Right atrium auricular region (tissue), 2 donors: ENCODE results near the gene ATP6V1E1. TPM values are rescaled to one million over a fixed set of nuclear protein-coding genes. Genes with fewer than 3 reads are reported as not detected.
"Not testable (repeated sequence)": the region's sequence is repeated elsewhere in the genome, so short reads cannot be mapped to it uniquely, and the experiment has no call there.

Source experiments
- DNase-seq: peaks from one replicate; pipeline ENCODE4 v3.0.0-alpha.2; 2019; ENCODE audit warnings: low spot score
- H3K27ac ChIP-seq, 2 donors: fragments of 200-600 bp; sonication (generic); 1 replicate in 1 of 2; 2 replicates in 1 of 2; pipeline ENCODE4 v1.5.1; 2016 to 2019
- H3K27me3 ChIP-seq, 2 donors: fragments of 200-600 bp; sonication (generic); one replicate each; pipeline versions ENCODE4 v1.5.1 to v1.6.0; 2017 to 2019
- H3K36me3 ChIP-seq: fragments of 200-600 bp; sonication (generic); one replicate; pipeline ENCODE4 v1.5.1; 2016
- H3K4me1 ChIP-seq, 2 donors: fragments of 200-600 bp; sonication (generic); one replicate each; pipeline versions ENCODE4 v1.5.1 to v1.6.0; 2017 to 2019
- H3K4me3 ChIP-seq, 2 donors: fragments of 200-600 bp; sonication (generic); 1 replicate in 1 of 2; 2 replicates in 1 of 2; pipeline ENCODE4 v1.5.1; 2017 to 2019; ENCODE audit warnings: mild to moderate bottlenecking in 1 of 2, moderate library complexity in 1 of 2
- H3K9me3 ChIP-seq, 2 donors: fragments of 200-600 bp; sonication (generic); one replicate each; pipeline ENCODE4 v1.5.1; 2019
- total RNA-seq, 2 donors: library from RNA; depleted of rRNA; stranded (reverse); fragments of >200 nt; gene quantifications; one replicate each; pipeline ENCODE4 v1.1.0, GENCODE V29; 2016
- TF ChIP-seq, protein P1 (sequence below), 2 donors: fragments of 200-600 bp; sonication (generic); IDR thresholded peaks; one replicate each; pipeline ENCODE4 v1.5.1; 2019; ENCODE audit warnings: antibody characterized with exemption in 2 of 2

Gene ATP6V1E1
- total RNA-seq, 2 donors from 2014 or later: 202 to 213 TPM

DNA sequence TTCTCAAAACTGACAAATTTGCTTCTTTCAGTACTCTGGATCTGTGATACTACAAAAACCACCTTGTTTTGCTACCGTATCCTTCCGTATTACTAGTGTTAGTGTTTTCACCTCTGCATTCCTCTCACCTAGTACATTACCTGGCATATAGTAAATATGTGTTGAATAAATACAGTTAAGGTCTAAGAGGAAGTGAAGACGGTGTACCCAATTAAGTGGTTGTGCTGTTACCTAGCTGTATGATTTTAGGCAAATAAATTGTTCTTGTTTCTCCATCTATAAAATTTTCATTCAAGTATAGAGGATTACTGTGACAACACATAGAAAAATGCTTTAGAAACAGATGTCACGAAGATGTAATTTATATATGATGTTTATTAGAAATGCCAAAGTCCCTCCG is 18.9 kb upstream of the ATP6V1E1 start:
- no peaks in the 10 kb centered on the region for H3K9me3 ChIP-seq
- no peaks in the 10 kb centered on the region for H3K27me3 ChIP-seq
- no peak overlapping the region for H3K4me3 ChIP-seq
- DNase-seq: no peak
- H3K36me3 ChIP-seq: no peaks in the 10 kb centered on the region
- H3K4me1 ChIP-seq: no peaks in the 10 kb centered on the region
- TF ChIP-seq, protein P1, sequence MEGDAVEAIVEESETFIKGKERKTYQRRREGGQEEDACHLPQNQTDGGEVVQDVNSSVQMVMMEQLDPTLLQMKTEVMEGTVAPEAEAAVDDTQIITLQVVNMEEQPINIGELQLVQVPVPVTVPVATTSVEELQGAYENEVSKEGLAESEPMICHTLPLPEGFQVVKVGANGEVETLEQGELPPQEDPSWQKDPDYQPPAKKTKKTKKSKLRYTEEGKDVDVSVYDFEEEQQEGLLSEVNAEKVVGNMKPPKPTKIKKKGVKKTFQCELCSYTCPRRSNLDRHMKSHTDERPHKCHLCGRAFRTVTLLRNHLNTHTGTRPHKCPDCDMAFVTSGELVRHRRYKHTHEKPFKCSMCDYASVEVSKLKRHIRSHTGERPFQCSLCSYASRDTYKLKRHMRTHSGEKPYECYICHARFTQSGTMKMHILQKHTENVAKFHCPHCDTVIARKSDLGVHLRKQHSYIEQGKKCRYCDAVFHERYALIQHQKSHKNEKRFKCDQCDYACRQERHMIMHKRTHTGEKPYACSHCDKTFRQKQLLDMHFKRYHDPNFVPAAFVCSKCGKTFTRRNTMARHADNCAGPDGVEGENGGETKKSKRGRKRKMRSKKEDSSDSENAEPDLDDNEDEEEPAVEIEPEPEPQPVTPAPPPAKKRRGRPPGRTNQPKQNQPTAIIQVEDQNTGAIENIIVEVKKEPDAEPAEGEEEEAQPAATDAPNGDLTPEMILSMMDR (IDR thresholded peaks at IDR 0.05): no peak
- H3K27ac ChIP-seq: no peak overlapping the region

DNA sequence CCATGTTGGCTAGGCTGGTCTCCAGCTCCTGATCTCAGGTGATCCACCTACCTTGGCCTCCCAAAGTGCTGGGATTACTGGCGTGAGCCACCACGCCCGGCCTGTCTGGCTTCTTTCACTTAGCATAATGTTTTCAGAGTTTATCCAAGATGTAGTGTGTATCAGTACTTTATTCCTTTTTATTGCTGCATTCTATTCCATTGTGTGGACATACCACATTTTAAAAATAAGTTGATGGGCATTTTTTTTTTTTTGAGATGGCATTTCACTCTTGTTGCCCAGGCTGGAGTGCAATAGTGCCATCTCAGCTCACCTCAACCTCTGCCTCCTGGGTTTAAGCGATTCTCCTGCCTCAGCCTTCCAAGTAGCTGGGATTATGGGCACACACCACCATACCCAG is 13.8 kb upstream of the ATP6V1E1 start:
- not testable (repeated sequence) for H3K27ac ChIP-seq, DNase-seq, H3K27me3 ChIP-seq, H3K9me3 ChIP-seq, H3K36me3 ChIP-seq, H3K4me3 ChIP-seq
- H3K4me1 ChIP-seq: peaks cover 0 to 20% of the 10 kb centered on the region in 2 donors

DNA sequence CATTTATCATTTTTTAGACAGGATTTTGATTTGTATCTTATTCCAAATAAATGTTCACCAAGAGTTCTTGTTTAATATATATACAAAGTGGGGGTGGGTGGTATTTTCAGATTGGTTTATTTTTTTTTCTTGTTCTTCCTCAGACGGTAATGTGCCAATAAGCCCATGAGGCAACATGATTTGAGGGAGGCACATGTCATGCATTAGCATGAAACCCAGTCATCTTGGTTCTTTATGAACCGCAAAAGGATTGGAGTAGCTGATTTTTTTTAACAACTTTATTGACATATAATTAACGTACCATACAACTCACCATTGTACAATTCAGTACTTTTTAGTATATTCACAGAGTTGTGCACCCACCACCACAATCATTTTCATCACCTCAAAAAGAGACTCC is 12.7 kb upstream of the ATP6V1E1 start:
- Histone ChIP-seq H3K4me1 (peaks cover 0 to 20% of the 10 kb centered on the region in 2 donors), H3K27ac (no peak overlapping the region), H3K27me3 (no peaks in the 10 kb centered on the region), H3K9me3 (no peaks in the 10 kb centered on the region), H3K4me3 (no peak overlapping the region), H3K36me3 (peaks cover 9% of the 10 kb centered on the region)
- TF ChIP-seq, protein P1 (IDR thresholded peaks at IDR 0.05): no peak
- DNase-seq: no peak

DNA sequence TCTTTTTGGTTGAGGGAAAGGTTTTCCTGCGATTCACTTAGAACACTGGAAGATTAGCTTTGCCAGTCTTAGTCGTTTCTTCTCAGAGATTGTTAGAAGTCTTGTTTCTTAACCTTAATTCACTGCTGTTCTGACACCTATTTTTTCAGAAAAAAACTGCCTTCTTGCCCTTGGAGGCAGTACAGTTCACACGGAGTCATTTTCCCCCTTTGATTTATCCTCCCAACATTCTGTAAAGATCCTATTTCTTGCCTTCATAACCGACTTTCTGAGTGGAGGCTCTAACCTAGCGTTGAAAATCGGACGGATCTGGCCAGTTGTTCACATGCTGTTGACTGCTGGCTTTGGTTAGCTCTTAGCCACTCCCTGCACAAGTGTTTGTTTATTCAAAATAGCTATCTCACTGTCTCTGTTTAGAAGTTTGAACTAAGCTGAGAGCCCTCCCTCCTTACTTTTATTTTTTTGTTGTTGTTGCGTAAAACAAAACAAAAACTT is 10.7 kb upstream of the ATP6V1E1 start:
- DNase-seq: no peak
- peaks cover 0 to 20% of the 10 kb centered on the region in 2 donors for H3K4me1 ChIP-seq

DNA sequence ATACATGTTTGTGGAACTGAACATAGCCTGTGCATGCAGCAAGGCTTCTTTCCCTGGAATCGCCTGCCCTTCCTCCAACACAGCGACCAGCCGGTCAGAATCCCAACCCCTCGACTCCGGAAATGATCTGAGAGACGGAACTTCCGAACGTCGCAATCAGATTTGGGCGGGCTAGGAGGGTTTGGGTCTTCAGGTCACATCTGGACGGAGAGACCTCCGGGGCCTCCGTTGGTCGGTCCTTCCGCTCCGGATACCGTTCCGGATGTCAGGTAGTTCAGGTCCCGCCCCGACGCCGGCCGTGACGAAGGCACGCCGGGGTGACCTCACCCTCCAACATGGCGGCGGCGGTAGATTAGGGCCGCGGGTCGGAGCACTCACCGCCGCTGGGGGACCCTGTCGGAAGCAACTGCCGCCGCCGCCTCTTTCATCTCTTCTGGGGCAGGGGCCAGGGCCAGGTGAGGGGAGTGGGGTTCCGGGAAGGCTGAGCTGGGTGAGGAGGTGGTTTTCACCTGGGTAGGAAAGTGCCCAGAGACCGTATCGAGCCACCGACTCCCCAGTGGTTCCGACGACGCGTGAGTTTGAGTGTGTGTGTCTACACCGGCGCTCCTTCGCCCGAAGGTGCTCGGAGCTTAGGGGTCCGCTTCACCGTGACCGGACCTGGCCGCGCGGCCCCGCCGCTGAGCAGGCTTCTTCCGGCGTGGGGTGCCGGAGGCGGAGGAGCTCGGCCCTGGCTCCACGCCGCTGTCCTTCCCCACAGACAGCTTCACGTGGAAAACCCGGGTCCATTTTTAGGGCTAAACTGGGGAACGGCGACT is 10.1 kb upstream of the ATP6V1E1 start, which contains the start of gene BCL2L13:
TSS of gene BCL2L13 (plus strand) at position 326 of the 815 bp plus-strand sequence. CDS start 16,955 bp downstream, outside the sequence.
- Histone ChIP-seq H3K27ac (peak within 1 kb of the TSS; percentile 99 to 100), H3K36me3 (peaks cover 9% of the 10 kb centered on the region)
- TF ChIP-seq, protein P1 (IDR thresholded peaks at IDR 0.05): no peak

More for the DNA sequence above, 10.7 kb upstream of the ATP6V1E1 start:
- no peaks in the 10 kb centered on the region for H3K27me3 ChIP-seq
- no peaks in the 10 kb centered on the region for H3K9me3 ChIP-seq
- peak overlapping the region; percentile 99 to 100 for H3K27ac ChIP-seq
- TF ChIP-seq, protein P1 (IDR thresholded peaks at IDR 0.05): no peak
- peaks cover 9% of the 10 kb centered on the region for H3K36me3 ChIP-seq
- peak overlapping the region; percentile 86 to 88 for H3K4me3 ChIP-seq

DNA sequence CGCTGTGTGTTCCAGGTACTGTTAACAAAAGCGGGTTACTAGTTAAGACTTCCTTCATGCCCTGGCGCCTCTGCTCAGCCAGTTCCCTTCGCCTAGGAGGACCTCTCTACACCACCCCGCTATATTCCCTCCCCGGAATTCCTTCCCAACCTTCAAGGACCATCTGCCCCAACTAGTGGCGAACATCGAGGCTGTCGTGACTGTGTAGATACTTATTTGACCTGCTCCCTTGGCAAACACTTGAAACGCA is 9.6 kb upstream of the ATP6V1E1 start:
- TF ChIP-seq, protein P1 (IDR thresholded peaks at IDR 0.05): no peak
- Histone ChIP-seq H3K27me3 (no peaks in the 10 kb centered on the region), H3K4me3 (peak overlapping the region; percentile 86 to 88), H3K4me1 (peaks cover 0 to 20% of the 10 kb centered on the region in 2 donors), H3K9me3 (no peaks in the 10 kb centered on the region), H3K27ac (peak overlapping the region; percentile 99 to 100), H3K36me3 (peaks cover 9% of the 10 kb centered on the region)
- no peak for DNase-seq

More for the DNA sequence above, 10.1 kb upstream of the ATP6V1E1 start, which contains the start of gene BCL2L13:
- Histone ChIP-seq H3K4me1 (peaks cover 0 to 20% of the 10 kb centered on the region in 2 donors), H3K27me3 (no peaks in the 10 kb centered on the region), H3K4me3 (peak within 1 kb of the TSS; percentile 86 to 88), H3K9me3 (no peaks in the 10 kb centered on the region)
- DNase-seq: peak; percentile 95
